ENCODE data around the gene LIPA. TPM values are rescaled to one million over a fixed set of nuclear protein-coding genes. Genes with fewer than 3 reads are reported as not detected.
A peak's percentile ranks its signal among the peaks of the same experiment; 100 is the strongest.

Gene LIPA
- total and polyA plus RNA-seq, 7 donors, result 23.1 to 240 (median 35.3) TPM

GRCh38 chr10:89273680-89274079, 22.1 kb upstream of the LIPA start:
- peaks cover 0 to 46% (median 25%) of the 10 kb centered on the region in 4 donors for H3K4me1 ChIP-seq
- no peaks in the 10 kb centered on the region for H3K36me3 ChIP-seq
- TF ChIP-seq POLR2AphosphoS5 (IDR thresholded peaks at IDR 0.05) (no peak), POLR2A (IDR thresholded peaks at IDR 0.05) (no peak), CTCF (IDR thresholded peaks at IDR 0.05) (no peak), EP300 (IDR thresholded peaks at IDR 0.05) (no peak)
- H3K27ac ChIP-seq, result peak overlapping the region in 1 of 4 donors; percentile 69
- WGBS, 2 donors, result 16 to 65% methylated on average over 2 of the region's 2 CpGs
- intact Hi-C loops (cut with DNase I), result no loop called here
- DNase-seq, result no peak
- no peaks in the 10 kb centered on the region for H3K27me3 ChIP-seq
- no peaks in the 10 kb centered on the region for H3K9me3 ChIP-seq
- no peak overlapping the region for H3K4me3 ChIP-seq

GRCh38 chr10:89271532-89271931, 20.0 kb upstream of the LIPA start:
- Histone ChIP-seq H3K9me3 (no peaks in the 10 kb centered on the region), H3K27ac (no peak overlapping the region), H3K4me3 (no peak overlapping the region), H3K4me1 (peaks cover 0 to 35% (median 18%) of the 10 kb centered on the region in 4 donors), H3K27me3 (no peaks in the 10 kb centered on the region), H3K36me3 (no peaks in the 10 kb centered on the region)
- intact Hi-C loops (cut with DNase I), result no loop called here
- WGBS, 2 donors, result 85 to 93% methylated on average over 2 of the region's 2 CpGs
- no peak for TF ChIP-seq EP300 (IDR thresholded peaks at IDR 0.05)
- no peak for TF ChIP-seq POLR2A (IDR thresholded peaks at IDR 0.05)
- no peak for TF ChIP-seq CTCF (IDR thresholded peaks at IDR 0.05)
- TF ChIP-seq POLR2AphosphoS5 (IDR thresholded peaks at IDR 0.05), result no peak
- no peak for DNase-seq

DNA sequence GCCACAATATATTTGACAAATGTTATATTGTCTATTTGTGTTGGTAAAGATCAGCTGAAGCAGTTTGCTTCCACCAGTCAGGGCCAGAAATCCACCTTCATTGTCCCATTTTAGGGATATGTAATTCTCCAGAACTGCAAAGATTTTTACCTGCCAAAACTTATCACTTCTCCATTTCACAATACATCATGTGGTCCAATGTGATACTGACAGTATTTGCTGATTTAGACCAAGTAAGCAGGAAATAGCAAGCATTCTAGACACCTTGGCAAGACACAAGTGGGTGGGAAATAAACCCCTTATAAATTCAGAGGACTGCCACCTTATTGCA, 18.5 kb upstream of the LIPA start:
- no peak overlapping the region for H3K27ac ChIP-seq
- intact Hi-C loops (cut with DNase I), result no loop called here
- TF ChIP-seq POLR2A (IDR thresholded peaks at IDR 0.05) (no peak), EP300 (IDR thresholded peaks at IDR 0.05) (no peak), POLR2AphosphoS5 (IDR thresholded peaks at IDR 0.05) (no peak), CTCF (IDR thresholded peaks at IDR 0.05) (no peak)

GRCh38 chr10:89269433-89270152, 18.0 kb upstream of the LIPA start:
- DNase-seq, result no peak
- TF ChIP-seq EP300 (IDR thresholded peaks at IDR 0.05), result no peak
- TF ChIP-seq CTCF (IDR thresholded peaks at IDR 0.05), result no peak
- TF ChIP-seq POLR2A (IDR thresholded peaks at IDR 0.05), result no peak
- TF ChIP-seq POLR2AphosphoS5 (IDR thresholded peaks at IDR 0.05), result no peak

More for the DNA sequence above, 18.5 kb upstream of the LIPA start:
- Histone ChIP-seq H3K36me3 (no peaks in the 10 kb centered on the region), H3K27me3 (no peaks in the 10 kb centered on the region), H3K9me3 (no peaks in the 10 kb centered on the region), H3K4me3 (no peak overlapping the region), H3K4me1 (peaks cover 0 to 26% (median 19%) of the 10 kb centered on the region in 4 donors)
- DNase-seq, result no peak

More at GRCh38 chr10:89269433-89270152, 18.0 kb upstream of the LIPA start:
- H3K4me3 ChIP-seq, result no peak overlapping the region
- H3K9me3 ChIP-seq, result no peaks in the 10 kb centered on the region
- intact Hi-C loops (cut with DNase I), result no loop called here
- H3K27me3 ChIP-seq, result no peaks in the 10 kb centered on the region
- H3K27ac ChIP-seq, result no peak overlapping the region
- no peaks in the 10 kb centered on the region for H3K36me3 ChIP-seq
- H3K4me1 ChIP-seq, result peaks cover 0 to 20% (median 14%) of the 10 kb centered on the region in 4 donors
- 95 to 96% methylated on average over 3 of the region's 3 CpGs for WGBS, 2 donors
